CD4-positive, alpha-beta T cell treated with Interleukin-17A for 1 hour (primary cell): ENCODE results near the gene SHISAL2A.

Source experiments
- DNase-seq: peaks from one replicate; pipeline ENCODE4 v3.0.0-alpha.2; 2020

The SHISAL2A gene

GRCh38 chr1:52623812-52624211 is 9.2 kb upstream of the SHISAL2A start:
- no peak for DNase-seq

GRCh38 chr1:52627028-52627427 is 5.9 kb upstream of the SHISAL2A start:
- no peak for DNase-seq

GRCh38 chr1:52628614-52629324 is 4.2 kb upstream of the SHISAL2A start:
- no peak for DNase-seq

GRCh38 chr1:52629325-52629643 is 3.7 kb upstream of the SHISAL2A start:
- no peak for DNase-seq

GRCh38 chr1:52629667-52630066 is 3.3 kb upstream of the SHISAL2A start:
- DNase-seq = no peak

- DNase-seq = peak; percentile 14
Measured at GRCh38 chr1:52631759-52632331, 1.1 kb upstream of the SHISAL2A start.

GRCh38 chr1:52633291-52633754 is 355 bp downstream of the SHISAL2A start:
- peak; percentile 46 for DNase-seq

GRCh38 chr1:52634111-52634510 is 1.1 kb downstream of the SHISAL2A start:
- peak; percentile 27 for DNase-seq

GRCh38 chr1:52635321-52636089 is 2.5 kb downstream of the SHISAL2A start:
- DNase-seq = peak; percentile 70

- peak; percentile 90 for DNase-seq
Measured at GRCh38 chr1:52636721-52637695, 4.0 kb downstream of the SHISAL2A start.

- no peak for DNase-seq
Measured at GRCh38 chr1:52637946-52638345, 5.0 kb downstream of the SHISAL2A start.

- no peak for DNase-seq
Measured at GRCh38 chr1:52640697-52641096, 7.7 kb downstream of the SHISAL2A start.

- peak; percentile 3 for DNase-seq
Measured at GRCh38 chr1:52641307-52641706, 8.3 kb downstream of the SHISAL2A start.

GRCh38 chr1:52645261-52645660 is 12.3 kb downstream of the SHISAL2A start:
- DNase-seq = no peak

GRCh38 chr1:52651904-52652303 is 18.9 kb downstream of the SHISAL2A start:
- no peak for DNase-seq

- no peak for DNase-seq
Measured at GRCh38 chr1:52653207-52653849, 20.4 kb downstream of the SHISAL2A start.

- no peak for DNase-seq
Measured at GRCh38 chr1:52654063-52654462, 21.1 kb downstream of the SHISAL2A start.

GRCh38 chr1:52657702-52658101 is 24.7 kb downstream of the SHISAL2A start:
- no peak for DNase-seq

GRCh38 chr1:52658795-52659194 is 25.8 kb downstream of the SHISAL2A start:
- DNase-seq = no peak

- DNase-seq = no peak
Measured at GRCh38 chr1:52659356-52659755, 26.4 kb downstream of the SHISAL2A start.

GRCh38 chr1:52659851-52660596 is 27.1 kb downstream of the SHISAL2A start:
- no peak for DNase-seq

GRCh38 chr1:52660807-52661206 is 27.8 kb downstream of the SHISAL2A start:
- DNase-seq = no peak
